Parathyroid adenoma (tissue), 2 donors: ENCODE measurements around the gene ABHD17B.

Experiments used
- H2AFZ ChIP-seq: fragments of 300-600 bp; sonication (generic); one replicate; pipeline ENCODE4 v1.7.0; 2017; ENCODE audit warnings: antibody characterized with exemption, mild to moderate bottlenecking
- H3K27ac ChIP-seq: fragments of 300-600 bp; sonication (generic); one replicate; pipeline ENCODE4 v1.7.0; 2017
- H3K27me3 ChIP-seq: fragments of 300-600 bp; sonication (generic); one replicate; pipeline ENCODE4 v1.7.0; 2017; ENCODE audit warnings: low read length; ENCODE audit not compliant: control insufficient read depth, insufficient read depth
- H3K36me3 ChIP-seq: fragments of 300-600 bp; sonication (generic); one replicate; pipeline ENCODE4 v1.7.0; 2017; ENCODE audit warnings: low read length; ENCODE audit not compliant: control insufficient read depth, insufficient read depth
- H3K4me1 ChIP-seq: fragments of 300-600 bp; sonication (generic); one replicate; pipeline ENCODE4 v1.7.0; 2017; ENCODE audit warnings: control low read depth
- H3K4me2 ChIP-seq: fragments of 300-600 bp; sonication (generic); one replicate; pipeline ENCODE4 v1.7.0; 2017; ENCODE audit warnings: low read length
- H3K4me3 ChIP-seq: fragments of 300-600 bp; sonication (generic); one replicate; pipeline ENCODE4 v1.7.0; 2017; ENCODE audit warnings: low read depth, low read length
- H3K79me2 ChIP-seq: fragments of 300-600 bp; sonication (generic); one replicate; pipeline ENCODE4 v1.7.0; 2017; ENCODE audit warnings: control low read depth
- H3K9ac ChIP-seq: fragments of 300-600 bp; sonication (generic); one replicate; pipeline ENCODE4 v1.7.0; 2017; ENCODE audit warnings: mild to moderate bottlenecking
- H3K9me3 ChIP-seq: fragments of 300-600 bp; sonication (generic); one replicate; pipeline ENCODE4 v1.7.0; 2017; ENCODE audit warnings: low read length; ENCODE audit not compliant: control insufficient read depth
- CTCF ChIP-seq: fragments of 300-600 bp; sonication (generic); IDR thresholded peaks from one replicate; pipeline ENCODE4 v1.7.0; 2017; ENCODE audit warnings: antibody characterized with exemption, mild to moderate bottlenecking
- donor health status: primary hyperparathyroidism.

ABHD17B gene

GRCh38 chr9:71924576-71924975 lies 13.6 kb upstream of the ABHD17B start:
- H3K4me1 ChIP-seq = no peaks in the 10 kb centered on the region
- H3K79me2 ChIP-seq = peaks cover 2% of the 10 kb centered on the region
- no peak overlapping the region for H3K9ac ChIP-seq
- H3K27me3 ChIP-seq = no peaks in the 10 kb centered on the region
- H3K4me2 ChIP-seq = no peak overlapping the region
- no peak overlapping the region for H3K4me3 ChIP-seq
- no peaks in the 10 kb centered on the region for H3K36me3 ChIP-seq
- no peak overlapping the region for H2AFZ ChIP-seq
- no peak for TF ChIP-seq CTCF
- H3K27ac ChIP-seq = no peak overlapping the region
- H3K9me3 ChIP-seq = no peaks in the 10 kb centered on the region

DNA sequence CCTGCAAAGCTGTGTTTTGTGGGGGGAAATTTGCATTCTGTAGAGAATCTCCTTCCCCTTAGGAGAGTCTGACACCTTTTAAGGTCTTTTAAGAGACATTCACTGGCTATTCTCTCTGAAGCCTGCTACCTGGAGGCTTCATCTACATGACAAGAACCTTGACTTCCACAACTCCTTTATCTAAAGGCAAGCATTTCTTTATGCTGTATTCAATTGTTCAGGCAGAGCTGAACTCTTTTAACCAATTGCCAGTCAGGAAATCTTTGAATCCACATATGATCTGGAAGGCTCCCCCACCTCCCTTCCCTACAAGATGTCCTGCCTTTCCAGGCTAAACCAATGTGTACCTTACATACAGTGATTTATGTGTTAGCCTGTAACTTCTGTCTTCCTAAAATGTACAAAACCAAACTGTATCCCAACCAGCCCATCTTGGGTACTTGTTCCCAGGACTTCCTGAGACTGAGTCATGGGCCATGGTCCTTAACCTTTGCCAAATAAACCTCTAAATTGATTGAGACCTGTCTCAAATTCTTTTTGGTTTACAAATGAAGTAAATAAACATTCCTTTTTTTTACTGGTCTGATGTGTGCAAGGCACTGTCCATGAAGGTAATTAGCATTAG lies 10.3 kb upstream of the ABHD17B start:
- no peak for TF ChIP-seq CTCF
- Histone ChIP-seq H3K27me3 (no peaks in the 10 kb centered on the region), H3K9me3 (no peaks in the 10 kb centered on the region), H3K4me3 (no peak overlapping the region), H3K79me2 (peaks cover 2% of the 10 kb centered on the region), H3K9ac (no peak overlapping the region), H3K27ac (no peak overlapping the region), H2AFZ (no peak overlapping the region), H3K4me2 (no peak overlapping the region), H3K4me1 (no peaks in the 10 kb centered on the region), H3K36me3 (no peaks in the 10 kb centered on the region)

GRCh38 chr9:71920456-71921189 lies 9.6 kb upstream of the ABHD17B start:
- no peaks in the 10 kb centered on the region for H3K36me3 ChIP-seq
- no peak for TF ChIP-seq CTCF
- H3K4me1 ChIP-seq = no peaks in the 10 kb centered on the region
- peaks cover 2% of the 10 kb centered on the region for H3K79me2 ChIP-seq
- H3K27me3 ChIP-seq = no peaks in the 10 kb centered on the region
- H2AFZ ChIP-seq = no peak overlapping the region
- H3K9ac ChIP-seq = no peak overlapping the region
- H3K27ac ChIP-seq = no peak overlapping the region
- no peak overlapping the region for H3K4me3 ChIP-seq
- H3K4me2 ChIP-seq = no peak overlapping the region
- H3K9me3 ChIP-seq = no peaks in the 10 kb centered on the region

DNA sequence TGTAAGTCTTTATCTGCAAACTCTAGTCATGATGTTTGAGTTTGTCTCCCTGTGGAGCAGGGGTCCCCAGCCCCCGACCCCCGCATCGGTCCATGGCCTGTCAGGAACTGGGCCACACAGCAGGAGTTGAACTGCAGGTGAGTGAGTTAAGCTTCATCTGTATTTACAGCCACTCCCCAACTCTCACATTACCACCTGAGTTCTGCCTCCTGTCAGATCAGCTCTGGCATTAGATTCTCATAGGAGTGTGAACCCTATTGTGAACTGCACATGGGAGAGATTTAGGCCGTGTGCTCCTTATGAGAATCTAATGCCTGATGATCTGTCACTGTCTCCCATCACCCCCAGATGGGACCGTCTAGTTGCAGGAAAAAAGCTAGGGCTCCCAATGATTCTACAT lies 7.4 kb upstream of the ABHD17B start:
- Histone ChIP-seq H3K9ac (no peak overlapping the region), H3K27ac (no peak overlapping the region), H3K4me2 (no peak overlapping the region), H2AFZ (no peak overlapping the region), H3K4me1 (no peaks in the 10 kb centered on the region), H3K79me2 (no peaks in the 10 kb centered on the region), H3K9me3 (no peaks in the 10 kb centered on the region), H3K4me3 (no peak overlapping the region), H3K27me3 (no peaks in the 10 kb centered on the region), H3K36me3 (no peaks in the 10 kb centered on the region)
- no peak for TF ChIP-seq CTCF
